Measurements from ENCODE around the gene RINL.
"Not testable (repeated sequence)": the region's sequence is repeated elsewhere in the genome, so short reads cannot be mapped to it uniquely, and the experiment has no call there.

The RINL gene

GRCh38 chr19:38904581-38905539 is 26.8 kb upstream of the RINL start:
- ATAC-seq (no peak), DNase-seq (no peak)

- ATAC-seq (no peak), DNase-seq (no peak)
Measured at GRCh38 chr19:38901683-38902082, 23.6 kb upstream of the RINL start.

GRCh38 chr19:38900743-38901190 is 22.7 kb upstream of the RINL start:
- DNase-seq: no peak
- ATAC-seq: no peak

DNA sequence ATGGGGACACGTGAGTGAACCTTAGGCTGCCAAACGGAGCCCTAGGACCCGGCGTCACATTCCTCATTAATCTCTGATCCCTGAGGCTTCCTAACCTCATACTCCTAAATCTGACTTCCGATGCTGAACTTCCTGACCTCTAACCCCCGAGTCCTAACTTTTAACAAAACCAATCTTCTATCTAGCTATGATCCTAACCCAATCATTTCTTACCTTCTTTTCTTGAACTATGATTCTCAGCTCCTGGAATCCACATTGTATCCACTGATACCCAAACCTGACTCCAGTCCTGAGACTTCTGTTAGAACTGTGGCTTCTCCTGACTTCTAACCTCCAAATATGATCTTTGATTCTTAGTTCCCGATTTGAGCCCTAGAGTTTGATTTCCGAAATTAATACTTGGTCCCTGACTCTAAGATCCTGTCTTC is 22.1 kb upstream of the RINL start:
- no peak for DNase-seq
- ATAC-seq: no peak

- ATAC-seq: peak; percentile 97
- DNase-seq: peak; percentile 97
Measured at GRCh38 chr19:38899447-38900201, 21.5 kb upstream of the RINL start, which contains the start of the genes NFKBIB and SIRT2. TSS of gene NFKBIB (plus strand) at chr19:38899969. CDS start at chr19:38900033, 64 bp downstream. TSS of gene SIRT2 (minus strand) at chr19:38899618. CDS start at chr19:38899521, 97 bp downstream.

DNA sequence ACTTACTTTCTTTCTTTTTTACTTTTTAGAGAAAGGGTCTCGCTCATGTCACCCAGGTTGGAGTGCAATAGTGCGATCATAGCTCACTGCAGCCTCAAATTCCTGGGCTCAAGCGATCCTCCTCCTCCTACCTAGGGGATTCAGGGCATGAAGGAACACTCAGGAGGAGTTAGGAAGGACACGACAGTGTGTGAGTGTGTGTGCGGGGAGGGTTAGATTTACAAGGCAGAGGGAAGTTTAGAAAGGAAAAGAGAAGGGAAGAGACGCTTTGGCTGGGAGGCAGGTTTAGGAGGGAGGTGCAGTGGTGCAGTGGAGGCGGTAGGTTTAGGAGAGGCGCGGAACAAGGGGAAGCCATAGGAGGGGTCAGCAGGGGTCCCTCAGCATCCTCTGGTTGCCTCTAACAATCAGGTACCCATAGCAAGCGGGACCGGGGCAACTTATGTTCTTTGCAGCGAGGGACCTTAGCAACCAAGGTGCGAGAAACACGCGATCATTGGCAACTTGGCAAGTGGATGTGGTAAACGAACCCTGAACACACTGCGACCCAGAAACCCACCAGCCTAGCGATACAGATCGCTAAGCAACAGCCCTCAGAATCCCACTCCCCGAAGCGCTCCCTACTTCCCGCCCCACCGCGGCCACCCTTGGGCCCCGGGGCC is 20.8 kb upstream of the RINL start:
- ATAC-seq: no peak
- DNase-seq: no peak

DNA sequence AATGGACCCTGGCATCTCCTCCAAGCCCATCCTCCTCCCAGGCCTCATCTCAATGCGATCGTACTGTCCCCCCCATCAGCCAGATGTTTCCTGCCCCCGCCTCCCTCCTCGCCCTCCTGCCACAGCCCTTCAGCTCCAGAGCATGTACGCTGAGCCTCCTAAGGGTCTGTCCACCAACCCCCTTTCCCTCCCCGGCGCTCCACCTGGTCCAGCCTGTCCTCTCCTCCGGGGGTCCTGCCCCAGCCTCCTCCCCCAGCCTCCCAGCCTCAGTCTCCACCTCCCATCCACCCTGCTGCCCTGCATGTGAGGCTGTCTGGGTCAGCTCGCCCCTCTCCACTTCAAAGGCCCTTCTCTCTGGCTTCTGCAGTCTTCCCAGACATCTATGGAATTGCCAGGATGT is 16.9 kb upstream of the RINL start:
- ATAC-seq: no peak
- DNase-seq: no peak

- DNase-seq (no peak), ATAC-seq (no peak)
Measured at GRCh38 chr19:38893341-38893771, 15.3 kb upstream of the RINL start.

GRCh38 chr19:38892841-38893240 is 14.8 kb upstream of the RINL start:
- ATAC-seq: no peak
- DNase-seq: no peak

GRCh38 chr19:38891771-38892170 is 13.7 kb upstream of the RINL start:
- no peak for DNase-seq
- no peak for ATAC-seq

DNA sequence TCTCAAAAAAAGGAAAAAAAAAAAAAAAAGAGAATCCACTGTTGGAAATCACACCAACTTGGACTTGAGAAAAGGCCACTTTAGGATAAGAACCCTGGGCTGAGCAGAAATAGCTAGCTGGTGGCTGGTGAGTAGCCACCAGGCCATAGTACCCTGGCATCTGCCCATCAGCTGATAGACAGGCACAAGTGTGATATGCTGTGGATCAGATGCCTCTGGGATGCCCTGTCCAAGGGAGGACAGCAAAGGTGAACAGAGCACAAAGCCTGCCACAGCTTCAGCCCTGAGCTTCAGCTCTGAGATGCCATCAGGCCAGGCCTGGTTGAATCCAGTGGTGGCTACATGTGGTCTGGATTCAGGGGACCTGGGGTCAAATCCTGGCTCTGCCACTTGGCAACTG is 12.6 kb upstream of the RINL start:
- no peak for DNase-seq
- no peak for ATAC-seq

DNA sequence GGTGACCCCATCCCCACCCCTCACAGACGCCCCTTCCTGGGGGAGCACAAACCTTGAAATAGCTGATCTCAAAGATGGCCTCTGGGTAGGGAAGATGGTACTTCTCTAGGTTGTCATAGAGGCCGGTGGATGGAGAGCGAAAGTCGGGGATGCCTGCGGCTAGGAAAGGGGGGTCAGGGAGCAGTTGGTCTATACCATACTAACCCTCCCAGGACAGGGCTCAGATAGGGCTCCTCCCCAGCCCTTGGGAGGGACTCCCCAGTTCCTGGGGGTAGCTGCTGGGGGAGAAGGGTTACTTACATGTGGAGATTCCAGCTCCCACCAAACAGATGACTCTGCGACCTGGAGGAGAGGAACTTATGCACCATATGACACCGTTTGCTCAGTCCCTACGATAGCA is 11.7 kb upstream of the RINL start:
- no peak for DNase-seq
- ATAC-seq: no peak

DNA sequence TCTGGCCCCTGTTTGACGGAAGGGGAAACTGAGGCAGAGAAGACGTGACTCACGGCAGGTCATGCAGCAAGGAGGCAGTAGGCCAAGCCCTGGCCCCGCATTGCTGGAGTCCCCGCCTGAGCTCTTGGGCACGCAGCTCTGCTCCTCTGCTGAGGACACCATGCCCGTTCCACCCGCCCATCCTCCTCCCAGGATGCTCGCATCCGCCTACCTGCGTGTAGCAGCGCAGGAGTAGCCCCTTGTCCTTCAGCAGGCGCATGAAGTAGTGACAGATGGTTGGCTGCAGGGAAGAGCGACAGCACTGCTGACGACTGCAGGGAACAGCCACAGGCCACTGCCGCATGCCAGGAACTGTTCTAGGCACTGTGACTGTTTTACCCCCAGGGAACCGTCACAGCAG is 10.8 kb upstream of the RINL start:
- DNase-seq (no peak), ATAC-seq (no peak)

GRCh38 chr19:38884691-38885090 is 6.6 kb upstream of the RINL start:
- not testable (repeated sequence) for DNase-seq, ATAC-seq

DNA sequence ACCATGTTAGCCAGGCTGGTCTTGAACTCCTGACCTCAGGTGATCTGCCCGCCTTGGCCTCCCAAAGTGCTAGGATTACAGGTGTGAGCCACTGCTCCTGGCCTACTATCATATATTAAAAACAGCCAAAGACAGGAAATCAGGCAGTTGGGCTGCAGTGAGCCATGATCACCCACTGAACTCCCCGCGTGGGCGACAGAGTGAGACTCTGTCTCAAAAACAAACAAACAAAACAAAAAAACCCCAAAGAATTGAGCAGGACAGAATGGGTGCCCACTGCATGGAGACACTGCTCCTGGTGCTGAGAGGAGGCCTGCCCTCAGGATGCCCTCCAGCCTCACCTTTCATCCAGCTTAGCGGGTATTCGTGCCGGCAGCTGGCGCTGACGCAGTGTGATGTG is 5.2 kb upstream of the RINL start:
- ATAC-seq: no peak
- no peak for DNase-seq

- ATAC-seq: no peak
- no peak for DNase-seq
Measured at GRCh38 chr19:38880882-38881609, 3.0 kb upstream of the RINL start.

GRCh38 chr19:38880076-38880881 is 2.2 kb upstream of the RINL start:
- DNase-seq: no peak

DNA sequence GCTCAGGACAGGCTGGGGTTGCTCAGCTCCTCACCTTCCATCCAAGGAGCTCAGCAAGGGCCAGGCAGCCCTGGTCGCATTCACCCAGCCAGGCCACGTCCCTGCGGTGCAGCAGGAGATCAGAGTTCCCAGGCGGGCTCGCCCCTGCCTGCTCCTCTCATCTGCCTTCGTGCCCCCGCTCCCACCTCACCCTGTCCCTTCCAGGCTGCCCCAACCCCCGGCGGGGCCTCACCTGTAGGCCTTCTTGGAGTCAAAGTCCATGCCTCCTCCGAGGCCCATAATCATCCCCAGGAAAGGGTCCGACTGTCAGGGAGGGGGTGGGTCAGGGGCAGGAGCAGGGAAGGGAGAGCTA is 1.3 kb upstream of the RINL start:
- DNase-seq (no peak), ATAC-seq (no peak)

More at GRCh38 chr19:38880076-38880881, 2.2 kb upstream of the RINL start:
- no peak for ATAC-seq

DNA sequence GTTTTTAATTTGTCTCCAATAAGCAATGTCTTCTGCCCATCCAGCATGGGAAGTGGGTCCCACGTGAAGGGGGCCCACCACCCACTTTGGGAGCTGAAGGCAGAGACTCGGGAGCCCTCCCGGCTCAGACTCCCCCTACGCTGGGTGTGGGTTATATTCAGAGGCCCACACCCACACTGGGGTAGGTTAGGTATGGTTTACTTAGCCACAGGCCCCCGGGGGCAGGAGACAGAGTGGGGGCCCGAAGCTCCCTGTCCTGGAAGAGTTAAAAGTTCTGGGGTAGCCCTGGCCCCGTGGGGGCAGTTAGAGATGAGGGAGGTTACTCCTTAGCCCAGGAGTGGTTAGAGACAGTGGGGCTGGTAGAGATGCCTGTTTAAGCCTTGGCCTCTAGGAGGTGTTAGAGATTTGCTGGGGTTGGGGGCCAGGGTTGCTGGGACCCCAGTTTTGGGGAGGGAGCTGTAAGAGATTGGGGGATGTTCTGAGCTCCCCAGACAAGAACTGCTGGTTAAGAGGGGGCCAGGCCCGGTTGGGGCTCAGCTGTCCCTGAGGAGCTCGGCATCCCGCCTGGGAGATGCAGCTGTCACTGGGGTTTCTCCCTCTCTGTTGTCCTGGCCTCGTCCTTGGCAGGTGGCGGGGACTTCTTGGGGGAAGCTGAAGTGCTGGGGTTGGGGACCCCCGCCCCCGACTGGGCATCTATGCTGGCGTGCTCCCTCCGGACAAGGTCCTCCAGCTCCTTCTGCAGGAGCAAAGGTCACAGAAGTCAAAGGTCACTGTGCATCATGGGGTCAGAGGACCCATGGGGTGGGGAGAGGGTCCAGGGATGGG is 712 bp upstream of the RINL start:
- no peak for DNase-seq
- ATAC-seq: no peak
